IPS-NIHi11 (cell line): Measurements from ENCODE around the gene LMO7.

Experiments used
- DNase-seq: peaks from one replicate; pipeline ENCODE4 v3.0.0; 2012; ENCODE audit warnings: mixed read lengths, low spot score

LMO7 gene

DNA sequence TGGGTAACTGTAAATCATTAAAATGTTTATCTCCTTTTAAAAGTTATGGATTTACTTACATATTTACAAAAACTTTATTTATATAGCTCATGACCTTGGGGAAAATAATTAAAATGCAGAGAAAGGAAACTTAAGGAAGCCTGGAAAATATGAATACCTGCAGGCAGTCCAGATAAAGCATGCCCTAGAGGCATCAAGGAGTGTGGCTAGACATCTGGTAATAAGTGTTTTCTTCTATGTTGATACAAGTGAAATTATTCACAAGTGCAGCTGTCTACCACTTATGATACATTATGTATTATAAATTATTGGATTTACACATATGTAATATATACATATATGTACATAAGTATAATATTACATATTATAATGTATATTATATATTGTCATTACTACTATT, 207.9 kb downstream of the LMO7 start:
- no peak for DNase-seq

DNA sequence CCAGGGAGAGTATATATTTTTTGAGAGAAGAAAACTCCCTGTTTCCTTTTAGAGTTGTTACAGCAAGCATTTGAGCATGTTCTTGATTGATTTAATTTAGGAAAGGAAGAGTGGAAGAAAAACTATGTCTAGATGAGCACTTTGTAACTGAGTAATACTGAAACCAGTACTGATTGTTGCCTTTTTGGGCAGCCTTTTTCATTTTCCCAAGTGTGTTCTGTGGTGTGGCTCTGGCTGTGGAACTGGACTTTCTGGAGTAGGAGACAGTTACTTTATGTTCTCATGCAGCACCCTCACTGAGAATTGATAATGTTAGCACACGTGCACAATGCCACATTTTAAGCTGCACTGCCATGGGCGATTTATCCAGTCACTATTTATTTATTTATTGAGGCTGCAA, 211.5 kb downstream of the LMO7 start:
- DNase-seq, result no peak

DNA sequence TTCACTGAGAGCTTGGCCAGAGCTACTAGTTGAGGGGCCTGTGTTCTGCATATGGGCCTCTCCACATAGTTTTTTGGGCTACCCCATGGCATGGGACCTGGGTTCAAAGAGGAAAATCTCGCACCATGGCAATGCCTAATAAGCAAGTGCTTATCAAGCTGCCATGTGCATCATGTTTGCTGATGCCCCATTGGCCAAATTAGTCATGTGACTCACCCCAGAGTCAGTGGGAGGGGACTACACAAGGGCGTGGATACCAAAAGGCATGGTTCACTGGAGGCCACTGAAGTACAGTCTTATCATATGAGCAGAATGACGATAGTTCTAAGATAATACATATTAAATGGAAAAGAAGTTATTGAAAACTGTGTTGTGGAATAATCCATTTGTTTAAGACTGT, 214.8 kb downstream of the LMO7 start:
- no peak for DNase-seq

DNA sequence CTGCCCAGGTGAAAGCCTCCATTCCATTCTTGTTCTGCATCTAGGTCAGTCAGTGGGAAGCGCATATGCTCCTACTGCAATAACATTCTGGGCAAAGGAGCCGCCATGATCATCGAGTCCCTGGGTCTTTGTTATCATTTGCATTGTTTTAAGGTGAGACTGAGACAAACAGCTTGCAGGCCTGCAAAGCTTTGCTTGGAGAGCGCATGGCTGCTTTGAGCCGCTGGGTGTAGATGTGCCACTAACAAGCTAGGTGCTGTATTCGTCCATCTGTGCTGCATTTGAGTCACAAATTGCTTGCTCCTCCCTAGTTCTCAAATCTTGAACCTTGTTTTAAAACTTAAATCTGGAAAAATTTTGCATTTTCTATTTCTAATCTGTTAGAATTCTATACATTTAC, 219.1 kb downstream of the LMO7 start:
- DNase-seq, result no peak

DNA sequence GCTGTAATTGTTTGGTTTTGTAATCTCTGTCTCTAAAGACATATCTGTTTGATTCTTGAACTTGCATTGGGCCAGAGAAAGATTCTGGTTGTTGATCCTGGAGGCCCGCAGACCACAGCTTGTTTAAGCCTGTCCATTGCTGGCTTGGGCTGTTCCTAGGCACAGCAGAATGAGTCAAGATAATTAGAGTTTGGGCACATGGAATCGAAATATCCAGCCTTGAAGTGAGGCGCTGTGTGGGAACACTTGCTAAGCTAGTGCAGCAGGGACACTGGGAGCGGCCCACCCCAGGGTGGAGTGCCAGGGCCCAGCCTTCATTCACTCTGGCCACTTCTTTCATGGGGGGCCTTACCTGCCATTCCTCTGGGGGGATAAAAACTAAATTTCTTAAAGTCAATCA, 219.7 kb downstream of the LMO7 start:
- DNase-seq, result no peak

DNA sequence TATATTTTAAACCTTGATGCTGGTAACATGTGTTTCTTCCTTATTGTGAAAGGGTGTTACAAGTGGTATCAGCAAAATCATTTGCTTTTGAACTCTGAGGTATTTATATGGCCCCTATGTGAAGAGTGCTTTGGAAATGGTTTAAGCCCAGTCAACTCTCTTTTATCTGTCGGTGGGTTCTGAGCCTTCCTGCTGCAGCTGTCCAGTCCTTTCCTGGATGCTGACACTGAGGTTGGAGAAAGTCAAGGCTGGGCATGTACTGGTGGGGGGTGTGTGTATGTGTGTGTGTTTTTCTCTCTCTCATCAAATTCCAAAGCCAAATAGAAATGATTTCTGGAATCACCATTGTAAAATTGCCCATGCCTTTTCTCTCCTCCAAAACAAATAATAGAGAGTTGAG, 221.2 kb downstream of the LMO7 start:
- no peak for DNase-seq

DNA sequence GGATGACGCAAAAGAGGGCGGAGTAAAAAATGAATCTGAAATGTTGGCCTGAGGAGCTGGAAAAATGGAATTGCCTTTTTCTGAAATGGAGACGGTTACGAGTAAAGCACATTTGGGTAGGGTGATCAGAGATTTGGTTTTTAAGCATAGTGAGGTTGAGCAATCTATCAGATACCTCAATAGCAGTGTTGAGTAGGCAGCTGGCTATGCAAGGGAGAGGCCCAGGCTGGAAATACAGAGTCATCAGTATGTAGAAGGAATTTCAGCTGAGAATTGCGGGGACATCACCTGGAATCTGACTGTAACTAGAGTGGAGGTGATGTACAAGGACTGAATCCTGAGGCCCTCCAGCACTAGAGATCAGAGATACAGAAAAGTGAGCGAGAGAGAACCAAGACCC, 224.8 kb downstream of the LMO7 start:
- no peak for DNase-seq

DNA sequence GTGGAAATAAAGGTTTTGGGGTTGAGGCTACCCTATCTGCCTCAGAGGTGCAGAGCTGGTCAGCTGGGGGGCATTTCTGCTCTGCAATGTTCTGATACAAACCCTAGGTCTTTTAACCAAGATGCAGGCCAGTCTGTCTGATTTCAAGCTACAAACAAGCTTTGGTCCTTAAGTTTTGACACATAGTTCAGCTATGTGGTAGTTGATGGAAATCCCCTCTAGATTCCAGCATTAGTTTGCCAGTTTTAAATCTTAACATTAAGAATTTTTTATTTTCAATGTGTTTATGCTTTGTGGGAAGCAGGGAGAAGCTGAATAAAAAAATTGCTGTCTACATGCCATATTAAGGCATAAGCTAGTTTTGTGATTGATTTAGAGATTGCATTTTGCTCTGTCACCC, 225.7 kb downstream of the LMO7 start:
- no peak for DNase-seq

DNA sequence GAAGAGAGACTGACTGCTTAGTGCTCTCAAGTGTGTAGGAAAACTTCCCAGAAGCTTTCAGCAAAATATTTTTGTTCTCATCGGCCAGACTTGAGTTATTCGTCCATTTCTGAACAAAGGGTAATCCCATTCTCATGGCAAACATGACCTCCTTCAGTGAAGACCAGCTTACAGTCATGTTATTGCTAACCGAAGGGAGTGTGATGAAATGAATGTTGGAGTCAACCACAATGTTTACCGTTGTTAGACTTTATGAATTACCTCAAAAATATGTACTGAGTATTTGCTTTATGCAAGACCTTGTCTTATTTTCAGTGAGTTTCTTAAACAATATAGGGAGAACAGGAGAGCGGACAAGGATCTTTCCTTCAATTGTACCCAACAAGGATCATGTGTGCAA, 228.6 kb downstream of the LMO7 start:
- no peak for DNase-seq

DNA sequence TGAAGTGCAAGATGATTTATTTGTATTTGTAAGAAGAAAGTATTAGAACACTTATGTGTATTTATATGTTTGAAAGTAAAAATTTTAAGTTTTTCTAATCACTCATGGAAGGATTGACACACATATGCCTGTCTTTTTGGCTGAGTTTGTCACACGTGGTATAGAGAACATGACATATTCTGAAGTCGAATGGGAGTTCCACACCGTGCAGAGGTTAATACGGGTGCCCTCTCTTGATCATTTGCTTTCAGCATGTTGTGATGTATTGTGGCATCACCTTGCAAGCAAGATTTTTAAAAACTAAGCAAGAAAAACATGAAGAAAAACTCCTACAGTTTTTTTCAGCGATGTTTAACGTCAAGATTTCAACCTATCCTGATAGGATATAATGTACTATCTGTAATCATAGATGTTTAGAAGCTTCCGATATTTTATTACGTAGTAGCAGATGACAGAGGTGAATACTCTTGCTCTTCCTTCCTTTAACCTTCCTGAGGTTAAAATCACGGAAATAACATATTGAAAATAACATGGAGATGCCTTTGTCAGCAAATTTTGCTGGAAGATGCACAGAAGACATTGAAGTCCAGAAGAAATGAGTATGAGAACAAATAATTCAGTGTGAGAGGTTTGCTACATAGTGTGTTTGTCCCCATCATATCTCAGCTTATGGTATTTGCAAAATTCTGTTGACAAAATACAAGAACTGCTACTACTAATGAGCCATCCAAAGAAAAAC, 231.4 kb downstream of the LMO7 start:
- no peak for DNase-seq

DNA sequence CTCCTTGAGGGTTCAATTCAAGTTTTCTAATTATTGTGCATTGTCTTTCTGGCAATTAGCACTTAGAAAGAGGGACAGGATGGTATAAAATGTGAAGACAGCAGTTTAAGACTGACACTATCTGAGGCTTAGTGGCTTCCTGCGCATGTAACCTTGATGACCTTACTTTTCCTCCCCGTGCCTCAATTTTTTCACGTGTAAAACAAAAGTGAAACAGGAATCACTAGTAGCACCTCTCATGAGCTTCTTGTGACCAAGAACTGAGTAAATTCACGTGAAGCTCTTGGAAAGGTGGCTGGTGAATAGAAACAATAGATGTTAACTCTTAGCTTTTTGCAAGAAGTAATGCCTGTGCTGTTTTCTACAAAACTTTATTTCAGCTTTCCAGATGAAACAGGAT, 233.9 kb downstream of the LMO7 start:
- DNase-seq, result no peak

DNA sequence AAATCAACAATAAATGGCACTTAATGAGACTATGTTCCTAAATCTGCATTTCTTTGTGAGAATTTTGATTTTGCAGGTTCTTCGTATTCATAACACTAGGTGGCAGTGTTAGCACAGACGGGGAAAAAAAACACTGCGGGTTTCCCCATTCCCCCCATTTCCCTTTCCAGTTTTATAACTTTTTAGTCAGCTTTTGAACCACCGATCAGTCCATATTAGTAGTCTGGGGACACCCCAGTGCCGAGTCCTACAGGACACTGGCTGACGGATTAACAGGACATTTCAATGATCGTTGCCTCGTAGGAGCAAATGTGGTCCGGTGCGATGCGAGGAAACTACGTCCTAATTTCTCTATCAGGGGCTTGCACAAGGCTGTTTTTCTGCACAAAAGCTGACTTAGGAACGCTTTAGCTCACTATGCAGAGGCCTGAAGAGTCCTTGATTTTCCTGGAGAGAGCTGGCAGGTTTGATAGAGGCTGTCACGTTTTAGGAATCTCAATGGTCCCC, 234.3 kb downstream of the LMO7 start:
- peak; percentile 31 for DNase-seq

DNA sequence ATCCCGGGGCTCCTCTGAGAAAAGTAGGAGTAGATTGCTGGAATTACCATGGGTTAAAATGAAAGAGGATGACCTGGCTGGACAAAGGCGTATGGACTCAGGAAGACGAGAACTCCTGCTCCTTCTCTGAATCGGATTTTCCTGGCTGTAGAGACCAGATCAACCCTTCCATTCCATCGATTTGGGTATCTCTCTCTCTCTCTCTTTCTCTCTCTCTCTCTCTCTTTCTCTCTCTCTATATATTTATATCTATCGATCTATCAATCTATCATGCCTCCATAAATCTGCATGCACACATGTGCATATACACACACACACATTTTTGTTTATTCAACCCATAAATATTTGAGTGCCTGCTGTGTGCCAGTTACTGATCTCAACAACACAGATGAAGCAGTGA, 234.9 kb downstream of the LMO7 start:
- DNase-seq, result no peak

DNA sequence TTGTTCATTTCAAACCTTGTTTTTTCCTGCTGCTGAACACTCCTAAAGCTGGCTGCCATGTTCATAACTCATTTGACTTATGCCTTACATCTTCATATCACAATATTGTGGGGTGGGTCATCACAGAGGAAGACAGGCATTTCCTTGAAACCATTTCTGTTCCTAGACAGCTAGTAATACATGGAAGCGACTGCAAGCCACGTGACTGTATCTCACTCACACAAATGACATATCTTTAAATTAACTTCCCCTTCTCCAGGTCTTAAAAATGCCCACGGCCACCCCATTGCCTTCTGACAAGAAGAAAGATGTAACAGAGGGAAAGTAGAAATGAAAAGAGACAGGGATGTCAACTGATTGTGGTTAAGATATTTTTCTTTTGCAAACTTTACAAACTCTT, 236.8 kb downstream of the LMO7 start:
- no peak for DNase-seq

DNA sequence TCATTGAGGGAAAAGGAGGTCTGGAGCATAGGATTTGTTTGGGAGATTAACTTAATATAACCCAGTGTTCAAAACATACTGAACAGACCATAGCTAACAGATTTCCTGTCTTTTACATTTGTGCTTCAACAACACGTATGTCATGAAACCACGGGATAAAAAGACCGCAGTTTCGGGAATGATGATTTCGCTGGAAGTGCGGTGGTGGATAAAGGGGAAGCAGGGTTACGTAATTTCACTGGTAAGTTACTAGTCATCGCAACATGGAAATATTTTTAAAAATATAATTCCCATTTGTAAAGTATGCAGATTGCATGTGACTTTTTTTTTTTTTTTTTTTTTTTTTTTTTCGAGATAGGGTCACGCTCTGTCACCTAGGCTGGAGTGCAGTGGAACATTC, 237.4 kb downstream of the LMO7 start:
- no peak for DNase-seq

DNA sequence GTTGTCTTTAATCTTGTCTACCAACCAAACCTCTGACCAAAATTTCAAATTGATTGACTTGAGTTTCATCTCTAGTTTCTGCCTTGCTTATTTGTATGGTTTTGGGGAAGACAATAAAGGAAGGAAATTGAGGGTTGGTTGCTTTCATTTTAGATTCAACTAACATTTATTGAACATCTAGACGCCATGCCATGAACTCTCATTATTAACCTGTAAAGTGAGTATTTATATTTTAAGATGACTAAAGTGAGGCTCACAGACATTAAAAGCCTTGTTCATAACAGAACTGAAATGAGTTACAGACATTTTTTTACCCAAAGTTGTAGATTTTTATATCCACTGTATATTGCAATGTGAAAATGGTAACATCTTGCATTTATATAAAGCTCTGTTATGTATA, 239.3 kb downstream of the LMO7 start:
- no peak for DNase-seq

DNA sequence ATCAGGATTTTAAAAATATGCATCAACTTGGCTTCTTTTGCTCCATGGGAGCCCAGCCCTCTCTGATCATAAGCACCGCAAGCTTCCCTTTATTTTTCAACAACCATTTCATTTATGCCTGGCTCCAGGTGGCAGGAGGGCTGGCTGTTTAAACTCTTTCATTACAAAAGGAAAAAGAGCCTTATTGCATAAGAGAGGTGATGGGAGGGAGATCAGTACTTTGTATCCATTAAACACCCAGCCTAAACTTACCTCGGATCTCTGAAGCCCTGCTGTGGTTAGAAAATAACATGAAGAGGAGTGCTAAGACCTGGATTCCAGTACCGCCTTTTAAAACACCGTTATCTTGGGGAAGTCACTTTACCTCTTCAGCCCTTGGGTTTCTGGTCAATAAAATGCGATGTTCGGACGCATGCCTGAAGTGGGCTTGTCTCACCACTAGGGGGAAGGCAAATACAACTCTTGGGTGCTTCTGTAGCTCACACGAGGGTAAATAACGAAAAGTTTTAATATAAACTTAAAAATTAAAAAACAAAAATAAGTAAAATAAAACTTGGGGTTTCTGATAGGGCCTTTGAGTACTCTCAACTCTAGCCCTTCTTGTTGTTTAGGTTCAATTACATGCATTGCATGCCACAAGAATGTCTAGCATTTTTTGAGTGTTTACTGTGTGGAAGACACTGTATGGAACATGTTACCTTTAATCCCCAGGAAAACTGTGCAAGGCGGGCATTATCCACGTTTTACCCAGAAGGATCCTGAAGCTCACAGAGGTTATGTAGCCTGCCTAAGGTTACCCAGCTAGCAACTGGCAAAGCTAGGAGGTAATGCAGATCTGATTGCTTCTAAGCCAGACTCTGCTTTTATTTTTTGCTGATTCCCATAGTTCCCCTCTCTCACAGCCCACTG, 240.3 kb downstream of the LMO7 start:
- peak; percentile 61 for DNase-seq

DNA sequence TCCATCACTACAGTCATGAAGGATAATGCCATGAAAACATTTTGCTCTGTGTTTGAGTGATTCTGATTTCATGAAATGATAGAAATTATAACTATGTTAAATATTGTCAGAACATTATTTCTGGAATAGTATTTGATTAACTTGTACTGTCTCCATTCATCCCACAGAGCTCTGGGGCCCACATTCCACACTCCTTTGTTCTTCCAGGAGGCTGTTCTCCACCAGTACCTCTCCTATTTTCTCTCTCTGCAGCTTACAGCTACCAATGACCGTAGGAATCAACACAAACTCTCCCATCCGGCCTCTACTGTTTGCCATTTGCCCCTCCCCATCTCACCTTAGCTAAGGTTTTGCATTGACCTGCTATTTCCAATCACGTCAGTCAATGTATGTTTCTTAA, 240.9 kb downstream of the LMO7 start:
- DNase-seq, result no peak

DNA sequence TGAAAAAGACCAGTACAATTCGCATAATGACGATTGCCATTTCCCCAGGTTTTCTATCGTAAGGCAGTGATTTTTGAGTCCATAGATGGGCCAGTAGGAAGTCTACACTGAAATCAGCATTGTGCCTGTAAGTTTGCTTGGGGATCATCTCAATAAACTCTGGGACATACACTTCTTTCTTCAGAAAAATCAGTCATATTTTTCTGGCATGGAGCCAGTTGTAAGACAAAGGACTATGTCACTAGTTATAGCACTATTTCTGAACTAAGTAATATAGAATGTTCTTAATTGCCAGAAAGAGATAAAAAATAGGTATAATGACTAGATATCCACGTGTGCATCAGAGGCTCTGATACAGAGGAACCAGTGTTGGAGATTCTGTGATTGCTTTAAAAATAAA, 243.5 kb downstream of the LMO7 start:
- no peak for DNase-seq

DNA sequence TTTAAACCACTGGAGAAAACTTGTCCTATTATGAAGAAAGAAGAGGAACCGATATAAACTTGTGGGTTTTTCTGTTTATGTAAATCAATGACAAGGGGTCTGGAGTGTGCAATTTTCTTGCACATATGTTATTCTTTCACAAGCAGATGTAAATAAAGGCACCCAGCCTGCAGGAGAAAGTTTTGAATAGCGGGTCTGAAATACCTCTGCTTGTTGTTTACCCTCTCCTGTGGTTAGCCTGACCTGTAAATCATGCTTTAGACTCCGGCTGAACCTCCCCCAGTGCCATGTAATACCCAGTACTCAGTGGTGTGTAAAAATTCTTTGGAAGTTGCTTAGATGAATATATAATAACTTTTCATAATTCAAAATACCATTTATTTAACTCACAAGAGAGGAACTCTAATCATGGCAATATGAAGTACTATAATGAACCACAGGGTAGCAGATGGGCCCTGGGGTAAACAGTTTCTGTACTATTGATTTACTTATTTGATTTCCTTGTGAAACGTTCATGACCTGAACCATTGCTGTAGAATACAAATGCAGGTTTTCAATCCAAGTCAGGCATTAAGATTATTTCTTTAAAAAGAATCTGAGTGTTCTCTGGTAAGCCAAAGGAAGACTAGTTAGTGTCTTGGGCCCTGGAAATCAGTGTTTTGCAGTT, 245.1 kb downstream of the LMO7 start:
- no peak for DNase-seq

DNA sequence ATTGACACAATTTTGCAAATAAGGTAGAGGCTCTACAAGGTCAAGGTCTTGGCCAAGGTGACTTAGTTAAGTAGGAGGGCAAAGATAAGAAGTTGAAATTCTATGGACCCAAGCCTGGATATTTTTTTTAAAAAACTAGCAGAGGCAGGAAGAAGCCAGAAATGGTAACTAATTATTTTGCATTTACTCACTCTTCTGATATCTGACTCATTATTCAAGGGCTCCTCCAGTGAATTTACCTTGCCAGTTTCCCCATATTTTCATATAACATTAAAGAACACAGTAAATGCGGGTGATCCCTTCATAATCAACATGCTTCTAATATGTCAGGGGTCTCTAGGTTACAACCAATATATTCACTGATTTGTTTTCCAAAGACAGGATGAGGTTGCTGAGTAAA, 246.1 kb downstream of the LMO7 start:
- no peak for DNase-seq

DNA sequence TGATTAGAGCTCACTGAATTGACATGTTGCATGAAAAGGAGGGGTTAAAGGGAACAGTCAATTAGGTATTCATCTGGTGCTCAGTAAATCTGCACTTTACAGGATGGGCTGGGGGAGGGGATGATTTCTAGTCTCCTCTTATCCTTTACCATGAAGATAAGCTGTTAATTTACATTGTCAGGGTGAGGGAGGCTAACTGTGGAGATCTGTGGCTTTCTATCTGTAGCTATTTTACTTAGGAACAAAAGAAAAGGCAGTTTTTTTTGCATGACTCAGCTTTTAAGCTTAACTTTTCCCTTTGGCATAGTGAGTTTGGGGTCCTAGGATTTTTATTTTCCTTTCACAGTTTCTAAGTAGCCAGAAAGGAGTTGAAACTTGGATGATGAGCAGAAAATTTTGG, 253.3 kb downstream of the LMO7 start:
- no peak for DNase-seq

DNA sequence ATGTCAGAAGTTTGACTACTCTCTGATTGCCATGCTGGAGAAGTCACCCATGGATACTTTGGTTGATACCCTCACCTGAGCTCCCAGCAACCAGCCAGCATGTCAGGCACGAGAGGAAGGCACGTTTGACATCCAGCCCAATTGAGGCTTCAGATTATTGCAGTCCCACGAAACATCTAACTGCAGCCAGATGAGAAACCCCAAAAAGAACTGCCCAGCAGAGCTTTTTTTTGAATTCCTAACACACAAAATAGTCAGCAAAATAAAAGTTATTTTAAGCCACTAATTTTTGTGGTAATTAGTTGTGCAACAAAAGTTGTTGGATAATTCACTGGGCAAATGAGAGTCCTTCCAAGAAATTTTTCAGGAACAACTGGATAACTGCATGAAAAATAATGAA, 259.0 kb downstream of the LMO7 start:
- DNase-seq, result no peak
